Renal cortex interstitium (tissue), 11 donors: Measurements from ENCODE around the gene GLIPR2. TPM values are rescaled to one million over a fixed set of nuclear protein-coding genes. Genes with fewer than 3 reads are reported as not detected.
"Not testable (repeated sequence)": the region's sequence is repeated elsewhere in the genome, so short reads cannot be mapped to it uniquely, and the experiment has no call there.

Experiments used
- DNase-seq, 11 donors: peaks; one replicate each; pipeline ENCODE4 v3.0.0-alpha.2; 2013; ENCODE audit warnings: low read depth in 9 of 11, low spot score in 4 of 11; ENCODE audit errors: extremely low read depth in 1 of 11
- polyA plus RNA-seq, 3 donors: library from polyadenylated mRNA; unstranded; fragments of 120-200 nt; gene quantifications; one replicate each; pipeline ENCODE4 v1.2.1, GENCODE V29; 2013; ENCODE audit not compliant: insufficient read length in 3 of 3

GLIPR2 gene
- polyA plus RNA-seq, 3 donors, result 34.2 to 43.9 (median 40.1) TPM

DNA sequence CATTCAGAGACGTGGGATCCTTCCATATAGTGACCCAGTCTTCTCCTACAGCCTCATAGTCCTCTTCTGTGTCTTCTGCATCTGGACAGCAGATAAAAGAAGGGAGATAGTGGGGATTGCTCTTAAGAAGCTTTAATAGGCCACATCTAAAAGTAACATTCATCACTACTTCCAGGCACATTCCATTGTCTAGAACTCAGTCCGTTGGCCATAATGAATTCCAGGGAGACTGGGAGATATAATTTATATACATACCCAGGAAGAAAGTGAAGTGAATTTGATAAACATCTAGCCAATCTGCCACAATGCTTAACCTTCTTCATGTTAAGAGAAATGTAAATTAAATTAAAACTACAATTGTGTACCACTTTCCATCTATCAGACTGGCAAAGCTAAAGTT is 22.5 kb upstream of the GLIPR2 start:
- no peak for DNase-seq

DNA sequence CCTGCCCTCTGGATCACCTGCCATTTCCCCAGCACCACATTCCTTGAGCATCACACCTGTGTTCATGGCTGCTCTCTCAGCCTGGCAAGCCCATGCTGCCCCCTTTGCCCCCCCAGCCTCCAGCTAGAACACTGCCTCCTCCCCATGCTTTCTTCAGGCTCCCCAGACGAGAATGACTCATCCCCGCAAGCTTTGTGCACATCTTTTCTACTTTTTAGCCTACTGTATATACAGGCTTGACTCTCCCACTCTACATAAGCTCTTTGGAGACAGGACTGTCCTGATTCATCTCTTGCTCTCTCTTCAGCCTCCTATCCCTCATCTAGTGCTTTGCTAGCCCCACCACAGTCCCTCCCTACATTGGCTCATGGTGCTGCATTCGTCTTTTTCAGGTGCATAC is 19.9 kb upstream of the GLIPR2 start:
- no peak for DNase-seq

DNA sequence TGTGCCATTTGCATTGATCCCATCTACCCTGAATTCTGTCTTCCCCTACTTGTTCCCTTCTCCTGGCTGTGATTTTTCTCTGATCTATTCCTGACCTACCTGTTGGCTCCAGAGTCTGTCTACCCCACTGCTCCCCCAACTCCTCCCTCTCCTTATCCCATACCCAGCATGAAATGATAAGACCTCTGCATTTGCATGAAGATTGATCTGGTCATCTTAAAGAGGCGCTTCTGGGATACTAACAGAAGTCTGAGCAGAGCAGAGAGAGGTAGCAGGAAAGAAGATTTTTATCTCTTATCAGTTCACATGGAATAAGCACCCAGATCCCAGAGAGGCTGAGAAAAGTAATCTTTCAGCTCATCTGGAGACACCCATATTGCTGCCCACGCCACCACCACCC is 18.3 kb upstream of the GLIPR2 start:
- no peak for DNase-seq

DNA sequence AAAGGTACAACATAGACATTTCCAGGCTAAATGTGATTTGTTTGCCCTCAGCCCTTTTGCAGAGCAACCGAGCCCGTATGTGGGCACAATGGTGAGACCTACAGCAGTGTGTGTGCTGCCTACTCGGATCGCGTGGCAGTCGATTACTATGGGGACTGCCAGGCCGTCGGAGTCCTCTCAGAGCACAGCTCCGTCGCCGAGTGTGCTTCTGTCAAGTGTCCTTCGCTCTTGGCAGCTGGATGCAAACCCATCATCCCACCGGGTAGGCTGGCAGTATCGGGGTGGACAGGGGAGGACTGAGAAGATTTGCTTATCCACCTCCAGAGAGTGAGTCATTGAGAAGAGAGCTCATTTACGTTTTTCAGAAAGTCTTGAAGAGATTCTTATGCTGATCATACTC is 17.8 kb upstream of the GLIPR2 start:
- DNase-seq, result no peak

DNA sequence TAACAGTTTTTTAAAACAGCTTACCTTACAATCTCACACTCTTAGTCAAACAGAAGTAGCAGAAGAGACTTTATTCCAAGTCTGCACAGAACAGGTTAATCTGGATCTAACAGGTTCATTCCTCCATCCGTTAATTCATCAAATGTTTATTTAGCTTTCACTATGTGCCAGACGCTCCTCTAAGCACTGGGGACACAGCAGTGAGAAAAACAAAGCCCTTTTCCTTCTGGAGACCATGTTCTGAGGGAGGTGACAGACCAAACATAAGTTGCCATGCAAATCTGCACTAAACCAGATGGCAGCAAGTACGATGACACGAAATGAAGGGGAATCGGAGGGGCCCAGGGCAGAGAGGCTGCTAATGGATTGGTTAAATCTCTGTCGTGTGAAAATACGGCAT is 17.1 kb upstream of the GLIPR2 start:
- no peak for DNase-seq

DNA sequence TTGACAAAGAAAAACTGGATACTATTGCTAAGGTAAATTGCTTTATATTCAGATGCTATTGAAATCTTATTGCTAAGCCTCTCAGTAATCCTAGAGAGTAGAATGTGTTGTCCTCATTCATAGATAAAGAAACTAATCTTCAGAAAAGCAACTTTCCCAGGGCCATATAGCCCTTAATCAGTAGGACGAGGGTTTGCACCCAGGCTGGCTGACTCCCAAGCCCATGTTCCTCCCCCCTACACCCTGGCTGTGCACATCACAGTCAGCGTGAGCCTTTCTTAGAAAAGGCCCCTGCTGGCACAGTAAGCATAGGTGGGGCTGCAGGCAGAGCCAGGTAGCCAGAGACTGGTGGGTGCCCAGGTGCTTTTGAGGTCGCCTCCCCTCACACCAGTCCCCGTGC is 15.8 kb upstream of the GLIPR2 start:
- no peak for DNase-seq

DNA sequence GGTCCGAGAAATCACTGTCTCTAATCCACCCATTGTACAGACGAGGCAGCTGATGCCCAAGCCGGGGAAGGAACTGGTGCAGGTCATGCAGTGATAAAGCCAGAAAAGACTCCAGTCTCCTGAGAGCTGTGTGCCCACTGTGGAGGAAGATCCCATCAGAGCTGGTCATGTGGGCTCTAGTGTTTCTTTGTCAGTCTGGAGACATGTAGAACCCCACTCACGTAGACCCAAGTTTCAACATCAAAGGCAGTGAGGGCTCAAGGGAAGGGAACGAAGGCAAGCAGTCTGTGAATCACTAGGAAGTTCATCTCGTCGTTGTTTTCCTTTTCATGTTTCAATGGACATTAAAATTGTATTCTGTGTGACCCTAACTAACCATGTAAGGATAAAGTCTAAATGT is 14.6 kb upstream of the GLIPR2 start:
- no peak for DNase-seq

DNA sequence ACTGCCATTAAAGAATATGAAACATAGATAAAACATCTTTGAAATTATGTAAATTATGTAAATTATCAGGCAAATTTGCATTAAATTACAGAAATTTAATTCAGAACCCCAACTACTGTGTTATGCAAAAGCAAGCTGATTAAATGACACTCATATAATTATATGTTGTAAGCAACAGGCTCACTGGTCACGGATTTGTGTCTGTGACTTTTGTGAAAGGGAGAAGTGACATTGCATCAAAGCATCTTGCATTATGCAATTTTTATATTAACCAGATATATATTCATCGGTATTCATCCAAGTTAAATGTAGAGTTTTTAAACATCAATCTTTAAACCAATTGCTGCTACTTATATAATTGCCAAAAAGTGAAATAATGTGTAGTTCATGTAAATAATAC is 13.0 kb upstream of the GLIPR2 start:
- no peak for DNase-seq

DNA sequence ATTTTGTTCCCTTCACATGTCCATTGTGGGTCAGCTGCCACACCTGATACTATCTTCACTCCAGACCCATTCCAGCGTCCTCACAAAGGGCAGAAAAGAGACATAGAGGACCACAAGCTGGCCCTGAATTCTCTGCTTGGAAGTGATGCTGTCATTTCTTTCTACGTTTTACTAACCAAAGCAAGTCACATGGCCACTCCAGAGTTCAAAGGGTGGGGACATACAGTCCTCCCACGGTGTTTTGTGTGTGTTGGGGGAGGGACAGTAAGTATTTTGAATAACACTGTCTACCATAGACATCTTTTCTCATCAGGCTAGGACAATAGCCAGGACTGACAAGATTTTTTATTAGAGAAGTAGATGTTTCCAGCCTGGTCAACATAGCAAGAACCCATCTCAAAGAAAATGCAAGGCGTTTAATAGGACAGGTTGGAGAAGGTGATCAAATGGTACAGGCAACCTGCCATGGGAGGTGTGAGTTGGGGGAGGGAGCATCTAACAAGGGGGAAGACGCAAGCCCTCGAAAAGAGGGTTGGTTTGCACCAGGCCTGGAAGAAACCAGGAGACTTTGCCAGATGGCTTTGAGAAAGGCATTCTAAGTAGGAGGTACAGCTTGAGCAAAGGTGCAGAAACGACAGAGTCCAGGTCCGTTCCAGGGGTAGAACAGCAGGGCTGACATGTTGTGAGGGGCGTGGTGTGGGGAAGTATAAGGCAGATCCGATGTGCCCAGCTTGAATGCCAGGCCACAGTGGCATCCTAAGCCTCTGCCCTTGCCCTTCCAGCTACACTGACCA is 11.3 kb upstream of the GLIPR2 start:
- no peak for DNase-seq

DNA sequence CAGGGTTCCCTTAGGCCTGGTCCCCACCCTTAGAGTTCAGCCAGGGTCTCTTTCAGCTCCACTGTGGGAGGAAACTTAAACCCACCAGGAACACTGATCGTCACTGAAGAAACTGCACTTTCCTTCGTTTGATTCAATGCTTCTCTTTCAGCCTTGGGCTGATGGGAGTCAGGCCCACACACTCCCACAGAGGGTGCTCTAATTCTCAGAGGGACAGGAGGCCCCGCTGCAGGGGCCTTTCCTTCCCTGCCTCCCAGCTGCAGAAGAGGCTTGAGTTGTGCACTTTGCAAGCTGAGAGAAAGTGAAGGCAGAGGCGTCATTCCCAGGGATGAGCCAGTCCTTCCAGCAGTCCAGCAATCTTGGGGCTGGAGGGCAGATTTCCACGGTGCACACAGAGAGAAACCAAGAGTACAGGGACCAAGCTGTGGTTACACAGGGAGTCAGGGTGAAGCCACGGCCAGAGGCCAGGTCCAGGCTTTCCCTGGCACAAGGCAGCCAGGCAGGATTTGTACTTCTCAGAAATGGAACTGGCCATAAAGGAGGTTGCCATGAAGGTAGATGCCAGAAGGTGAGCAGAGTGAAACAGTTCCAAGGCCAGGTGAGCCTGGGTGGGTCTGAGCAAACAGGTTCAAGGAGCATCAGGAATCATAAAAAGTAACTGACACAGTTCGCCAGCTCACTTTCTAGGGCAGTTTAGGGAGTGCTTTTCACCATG is 10.4 kb upstream of the GLIPR2 start:
- no peak for DNase-seq

DNA sequence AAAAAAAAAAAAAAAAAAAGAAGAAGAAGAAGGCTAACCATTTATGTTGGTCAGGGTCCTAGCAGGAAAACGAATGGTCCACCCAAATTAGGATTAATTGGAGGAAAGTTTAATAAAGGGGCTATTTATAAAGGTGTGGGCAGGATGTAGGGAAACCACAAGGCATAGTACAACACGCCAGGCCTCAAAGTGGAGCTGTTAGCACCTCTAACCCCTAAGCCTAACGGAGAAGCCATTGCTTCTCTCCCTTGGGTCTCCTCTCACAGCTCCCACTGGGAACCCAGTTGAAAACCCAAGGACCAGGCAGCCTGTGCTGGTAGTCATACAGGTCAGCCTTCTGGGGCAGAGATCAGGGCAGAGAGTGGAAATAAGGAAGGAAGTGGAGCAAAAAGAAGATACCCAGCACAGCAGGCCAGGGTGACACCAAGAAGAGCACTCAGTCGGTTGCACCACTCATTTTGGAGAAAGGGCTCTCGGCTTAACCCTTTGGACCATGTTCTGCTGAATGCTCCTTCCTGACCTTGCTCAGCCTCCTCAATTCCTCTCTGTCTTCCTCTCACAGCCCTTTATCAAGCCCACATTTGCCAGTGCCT is 8.8 kb upstream of the GLIPR2 start:
- DNase-seq, result no peak

DNA sequence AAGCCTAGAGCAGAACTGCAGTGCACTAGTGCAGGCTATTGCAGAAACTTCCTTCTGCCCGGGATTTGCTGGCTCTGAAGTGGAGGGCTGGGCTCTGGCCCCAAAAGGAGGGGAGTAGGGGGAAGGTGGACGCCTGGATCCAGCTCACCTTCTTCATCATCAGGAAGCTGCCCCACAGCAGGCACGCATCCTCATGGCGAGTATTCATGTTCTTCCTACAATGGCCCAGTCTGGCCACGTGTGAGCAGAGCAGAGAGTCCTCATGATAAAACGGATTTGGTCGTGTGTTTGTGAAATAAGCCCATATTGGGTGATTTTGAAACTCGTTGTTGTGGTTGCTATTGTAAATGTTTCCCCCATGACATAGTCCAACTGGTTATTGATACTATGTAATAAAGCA is 8.2 kb upstream of the GLIPR2 start:
- DNase-seq, result no peak

DNA sequence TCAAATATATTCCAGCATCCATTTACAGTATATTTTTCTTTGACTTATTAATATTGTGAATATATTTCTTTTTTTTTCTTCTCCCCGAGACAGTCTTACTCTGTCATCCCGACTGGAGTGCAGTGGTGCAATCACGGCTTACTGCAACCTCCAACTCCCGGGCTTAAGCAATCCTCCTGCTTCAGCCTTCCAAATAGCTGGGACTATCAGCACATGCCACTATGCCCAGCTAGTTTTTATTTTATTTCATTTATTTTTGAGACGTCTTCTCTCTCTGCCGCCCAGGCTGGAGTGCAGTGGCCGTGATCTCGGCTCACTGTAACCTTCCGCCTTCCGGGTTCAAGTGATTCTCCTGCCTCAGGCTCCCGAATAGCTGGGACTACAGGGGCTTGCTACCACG is 7.4 kb upstream of the GLIPR2 start:
- DNase-seq, result no peak

DNA sequence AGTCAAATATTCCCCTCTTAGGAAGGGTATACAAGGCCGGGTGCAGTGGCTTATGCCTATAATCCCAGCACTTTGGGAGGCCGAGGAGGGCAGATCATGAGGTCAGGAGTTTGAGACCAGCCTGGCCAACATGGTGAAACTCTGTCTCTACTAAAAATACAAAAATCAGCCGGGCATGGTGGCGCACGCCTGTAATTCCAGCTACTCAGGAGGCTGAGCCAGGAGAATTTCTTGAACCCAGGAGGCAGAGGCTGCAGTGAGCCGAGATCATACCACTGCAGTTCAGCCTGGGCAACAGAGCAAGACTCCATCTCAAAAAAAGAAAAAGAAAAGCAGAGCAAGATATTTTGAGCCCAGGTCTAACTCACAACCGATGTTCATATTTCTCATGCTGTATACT is 4.9 kb upstream of the GLIPR2 start:
- DNase-seq, result not testable (repeated sequence)

DNA sequence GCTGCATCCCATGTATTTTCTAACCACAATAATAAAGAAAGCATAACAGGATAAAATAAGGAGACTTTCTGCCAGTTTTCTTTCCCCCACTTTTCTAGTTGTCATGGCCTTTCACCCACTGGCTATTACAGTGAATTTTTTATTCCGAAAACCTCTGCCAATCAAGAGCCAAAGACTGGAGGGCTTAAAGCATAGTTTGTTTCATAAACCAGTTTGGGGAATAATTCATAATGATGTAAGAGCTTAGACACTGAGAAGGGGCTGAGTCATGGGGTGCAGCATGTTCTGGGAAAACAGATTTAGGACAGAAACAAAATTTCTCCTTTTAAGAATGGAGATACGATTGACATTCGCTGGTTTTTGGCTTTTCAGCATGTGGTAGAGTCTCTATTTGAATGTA is 4.4 kb upstream of the GLIPR2 start:
- no peak for DNase-seq

DNA sequence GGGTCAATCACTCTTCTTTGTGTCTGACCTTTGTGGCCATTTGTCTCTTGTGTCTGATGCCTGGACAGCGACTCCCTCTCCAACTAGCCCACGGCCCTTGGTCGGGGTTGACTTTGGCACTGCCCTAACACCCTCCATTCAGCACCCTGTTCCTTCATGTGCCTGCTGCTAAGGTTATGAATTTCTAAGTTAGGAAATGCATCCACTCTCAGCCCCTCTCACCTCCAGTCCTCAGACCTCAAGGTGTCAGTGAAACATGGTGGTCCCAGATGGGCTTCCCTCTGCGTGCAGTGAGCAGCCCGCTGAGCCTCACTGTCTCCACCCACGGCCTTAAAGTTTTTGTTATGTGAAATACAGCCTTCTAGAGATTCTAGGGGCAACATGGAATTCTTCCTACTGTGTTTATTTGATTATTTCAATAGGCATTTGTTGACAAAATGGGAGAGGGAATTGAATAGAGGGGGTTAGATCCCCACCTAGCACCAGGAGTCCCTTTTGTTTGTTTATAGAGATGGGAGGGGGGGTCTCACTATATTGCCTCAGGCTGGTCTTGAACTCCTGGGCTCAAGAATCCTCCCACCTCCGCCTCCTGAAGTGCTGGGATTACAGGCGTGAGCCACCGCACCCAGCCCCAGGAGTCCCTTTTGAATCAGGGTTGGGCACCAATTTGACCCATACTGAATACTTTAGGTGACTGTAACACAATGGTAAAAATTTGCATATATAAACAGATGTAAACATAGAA is 1.6 kb upstream of the GLIPR2 start:
- no peak for DNase-seq

DNA sequence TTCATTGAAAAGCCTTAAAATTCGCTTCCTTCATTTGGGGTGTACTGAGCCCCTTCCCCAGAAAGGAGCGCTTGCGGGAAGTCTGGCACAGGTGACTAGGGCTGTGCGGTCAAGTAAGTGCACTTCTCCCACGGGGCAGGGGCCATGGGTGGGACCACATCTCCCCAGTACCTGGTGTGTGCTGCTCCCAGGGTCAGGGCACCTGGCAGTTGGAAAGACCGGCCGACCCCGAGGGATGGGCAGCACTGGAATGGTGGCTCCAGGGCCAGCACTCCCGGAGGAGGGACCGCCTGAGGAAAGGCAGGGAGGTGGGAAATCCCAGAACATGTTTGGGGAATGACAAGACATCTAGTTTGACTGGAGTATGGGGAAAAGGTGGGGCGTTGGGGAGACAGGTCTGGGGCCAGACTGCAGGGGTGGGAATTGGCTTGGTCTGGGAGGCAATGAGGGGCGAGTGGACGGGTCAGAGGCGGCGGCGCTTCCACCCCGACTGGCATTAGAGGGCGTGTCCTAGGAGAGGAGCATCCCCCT is 727 bp upstream of the GLIPR2 start:
- no peak for DNase-seq

DNA sequence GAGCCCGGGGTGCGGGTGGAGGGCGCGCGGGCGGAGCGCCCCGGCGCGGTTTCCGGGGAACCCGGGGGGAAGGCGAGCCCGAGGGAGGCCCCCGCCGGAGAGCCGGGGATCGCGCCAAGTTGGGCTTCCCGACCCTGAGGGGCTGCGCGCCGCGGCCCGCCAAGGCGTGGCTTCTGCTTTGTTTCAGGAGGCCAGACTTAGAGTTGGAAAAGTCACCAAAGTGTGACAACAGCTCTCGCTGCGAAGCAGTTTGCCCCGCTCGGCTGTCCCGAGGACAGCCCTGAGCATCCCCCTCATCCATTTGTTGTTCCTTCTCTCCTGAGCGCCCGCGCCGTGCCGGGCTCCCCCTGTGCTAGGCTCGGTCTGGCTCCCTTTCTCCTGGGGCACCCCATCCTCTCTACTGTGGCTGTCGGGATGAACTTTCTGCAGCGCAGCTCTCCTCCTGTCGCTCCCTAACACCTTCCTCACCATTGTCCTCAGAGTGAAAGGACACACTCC is 410 bp downstream of the GLIPR2 start:
- peak in 6 of 11 donors; percentile 22 to 41 (median 26) for DNase-seq

DNA sequence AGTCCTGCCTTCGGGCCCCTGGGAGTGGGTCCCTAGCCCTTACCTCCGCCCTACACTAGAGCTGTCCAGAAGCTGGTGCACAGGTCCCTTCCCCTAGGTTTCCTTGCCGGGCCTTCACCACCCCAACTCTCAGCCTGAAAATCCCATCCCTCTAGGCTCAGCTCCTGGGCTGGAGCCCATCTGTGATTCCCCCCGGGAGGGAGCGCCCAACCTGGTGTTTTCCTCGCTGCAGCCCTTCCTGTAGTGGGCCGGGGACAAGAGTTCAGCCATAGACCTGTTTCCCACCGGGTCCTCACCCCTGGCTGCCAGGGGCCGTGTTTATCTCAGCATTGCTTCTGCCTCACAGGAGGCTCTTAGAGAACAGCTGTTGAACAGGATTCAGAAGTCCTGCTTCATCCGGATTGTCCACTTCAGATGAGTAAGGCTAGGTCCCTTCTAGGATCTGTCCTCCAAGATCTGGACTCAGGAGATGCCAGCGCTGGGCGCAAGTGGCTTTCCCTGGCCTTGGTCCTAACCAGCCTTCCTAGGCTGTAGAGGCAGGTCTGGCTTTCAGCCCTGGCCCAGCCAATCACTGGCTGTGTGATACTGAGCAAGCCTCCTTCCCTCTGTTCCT is 965 bp downstream of the GLIPR2 start:
- peak in 5 of 11 donors; percentile 17 to 35 (median 24) for DNase-seq
